Astrocyte (in vitro differentiated cells and primary cell): ENCODE data around the gene TAF6L. TPM values are rescaled to one million over a fixed set of nuclear protein-coding genes. Genes with fewer than 3 reads are reported as not detected.

Source experiments
- DNase-seq: peaks from one replicate; pipeline ENCODE4 v3.0.0-alpha.2; 2010; ENCODE audit warnings: low read depth
- FAIRE-seq: peaks from 2 replicates; lab custom pipeline; 2011; peaks lifted over from hg19 to GRCh38; lab: Jason Lieb, UNC
- H2AFZ ChIP-seq: 2 replicates; pipeline ENCODE4 v1.6.0; 2012; ENCODE audit warnings: low read depth, low read length, inconsistent platforms
- H3K27ac ChIP-seq: 2 replicates; pipeline ENCODE4 v1.5.1; 2011; ENCODE audit warnings: low read depth, low read length, inconsistent platforms
- H3K27me3 ChIP-seq: 2 replicates; pipeline ENCODE4 v1.6.0; 2011; ENCODE audit warnings: low read length, inconsistent platforms; ENCODE audit not compliant: insufficient read depth
- H3K36me3 ChIP-seq: 2 replicates; pipeline ENCODE4 v1.5.1; 2011; ENCODE audit warnings: low read length, inconsistent platforms; ENCODE audit not compliant: insufficient read depth
- H3K4me1 ChIP-seq: 2 replicates; pipeline ENCODE4 v1.5.1; 2011; ENCODE audit warnings: low read length, inconsistent platforms; ENCODE audit not compliant: insufficient read depth
- H3K4me2 ChIP-seq: 2 replicates; pipeline ENCODE4 v1.6.0; 2012; ENCODE audit warnings: low read length, inconsistent platforms
- H3K4me3 ChIP-seq: 2 replicates; pipeline ENCODE4 v1.5.1; 2011; ENCODE audit warnings: low read depth, mild to moderate bottlenecking, low read length, inconsistent platforms; ENCODE audit not compliant: insufficient read depth
- H3K79me2 ChIP-seq: 2 replicates; pipeline ENCODE4 v1.6.0; 2012; ENCODE audit warnings: mild to moderate bottlenecking, low read length, inconsistent platforms; ENCODE audit not compliant: insufficient read depth
- H3K9ac ChIP-seq: 2 replicates; pipeline ENCODE4 v1.6.0; 2012; ENCODE audit warnings: mild to moderate bottlenecking, low read length, inconsistent platforms
- H3K9me3 ChIP-seq: 2 replicates; pipeline ENCODE4 v1.5.1; 2012; ENCODE audit warnings: low read depth, mild to moderate bottlenecking, low read length, inconsistent platforms; ENCODE audit not compliant: insufficient read depth
- H4K20me1 ChIP-seq: 2 replicates; pipeline ENCODE4 v1.6.0; 2012; ENCODE audit warnings: low read length, inconsistent platforms; ENCODE audit not compliant: insufficient read depth
- H3K27ac Mint-ChIP-seq: one replicate; pipeline ENCODE4 v1.8.0; 2021; ENCODE audit warnings: mild to moderate bottlenecking, mixed read lengths; ENCODE audit not compliant: unreplicated experiment
- H3K27me3 Mint-ChIP-seq: one replicate; pipeline ENCODE4 v1.8.0; 2021; ENCODE audit warnings: low read depth, mixed read lengths; ENCODE audit not compliant: unreplicated experiment
- H3K36me3 Mint-ChIP-seq: one replicate; pipeline ENCODE4 v1.8.0; 2021; ENCODE audit warnings: low read depth, mixed read lengths; ENCODE audit not compliant: unreplicated experiment
- H3K4me1 Mint-ChIP-seq: one replicate; pipeline ENCODE4 v1.8.0; 2021; ENCODE audit warnings: low read depth, mixed read lengths; ENCODE audit not compliant: unreplicated experiment
- H3K4me3 Mint-ChIP-seq: one replicate; pipeline ENCODE4 v1.8.0; 2021; ENCODE audit warnings: mild to moderate bottlenecking, moderate library complexity, mixed read lengths; ENCODE audit not compliant: unreplicated experiment
- H3K9me3 Mint-ChIP-seq: one replicate; pipeline ENCODE4 v1.8.0; 2021; ENCODE audit warnings: mild to moderate bottlenecking, mixed read lengths; ENCODE audit not compliant: unreplicated experiment
- CTCF ChIP-seq: IDR thresholded peaks from 2 replicates; pipeline ENCODE4 v1.5.1; 2011; ENCODE audit warnings: low read depth, mild to moderate bottlenecking, inconsistent platforms, low read length, moderate library complexity; ENCODE audit not compliant: insufficient read depth
- EZH2 ChIP-seq: IDR thresholded peaks from 2 replicates; pipeline ENCODE4 v1.6.1; 2012; ENCODE audit warnings: mild to moderate bottlenecking, low read length, inconsistent platforms; ENCODE audit not compliant: insufficient read depth
- total RNA-seq: library from RNA; stranded (reverse); gene quantifications from 2 replicates; pipeline ENCODE4 v1.2.1, GENCODE V29; 2021

The TAF6L gene
- total RNA-seq, 1 donor from 2014 or later: 14.7 TPM

GRCh38 chr11:62774407-62774806 lies 3.2 kb downstream of the TAF6L start:
- Mint-ChIP-seq H3K4me1 (peaks cover 11% of the 10 kb centered on the region), H3K27me3 (no peaks in the 10 kb centered on the region), H3K36me3 (peaks cover 9% of the 10 kb centered on the region), H3K27ac (peak overlapping the region; percentile 12), H3K9me3 (no peaks in the 10 kb centered on the region), H3K4me3 (no peak overlapping the region)
- Histone ChIP-seq H3K4me1 (peaks cover 12% of the 10 kb centered on the region), H3K36me3 (peaks cover 15% of the 10 kb centered on the region), H4K20me1 (no peaks in the 10 kb centered on the region), H3K9ac (no peak overlapping the region), H2AFZ (no peak overlapping the region), H3K79me2 (peaks cover 18% of the 10 kb centered on the region), H3K27me3 (no peaks in the 10 kb centered on the region), H3K9me3 (no peaks in the 10 kb centered on the region), H3K27ac (no peak overlapping the region), H3K4me3 (no peak overlapping the region), H3K4me2 (no peak overlapping the region)
- DNase-seq (no peak), FAIRE-seq (no peak)
- TF ChIP-seq EZH2 (no peak), CTCF (no peak)

DNA sequence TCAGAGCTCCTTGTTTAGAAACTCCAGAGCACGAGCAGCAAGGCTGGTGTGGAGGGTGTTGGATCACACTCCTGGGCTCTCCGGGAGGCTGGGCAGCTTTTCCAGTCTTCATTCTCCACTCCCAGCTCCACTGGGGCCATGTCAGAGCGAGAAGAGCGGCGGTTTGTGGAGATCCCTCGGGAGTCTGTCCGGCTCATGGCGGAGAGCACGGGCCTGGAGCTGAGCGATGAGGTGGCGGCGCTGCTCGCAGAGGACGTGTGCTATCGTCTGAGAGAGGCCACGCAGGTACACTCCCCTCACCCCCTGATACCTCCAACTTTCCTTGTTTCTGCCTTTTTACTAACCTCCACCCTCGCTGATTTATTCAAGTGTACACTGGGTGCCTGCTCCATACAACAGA lies 4.5 kb downstream of the TAF6L start:
- H3K4me2 ChIP-seq: no peak overlapping the region
- TF ChIP-seq CTCF (no peak), EZH2 (no peak)
- no peak overlapping the region for H2AFZ ChIP-seq
- no peaks in the 10 kb centered on the region for H3K27me3 ChIP-seq
- H3K36me3 Mint-ChIP-seq: peaks cover 9% of the 10 kb centered on the region
- no peak overlapping the region for H3K4me3 Mint-ChIP-seq
- no peak overlapping the region for H3K27ac Mint-ChIP-seq
- H3K79me2 ChIP-seq: peaks cover 18% of the 10 kb centered on the region
- peaks cover 9% of the 10 kb centered on the region for H3K4me1 Mint-ChIP-seq
- no peaks in the 10 kb centered on the region for H3K27me3 Mint-ChIP-seq
- peaks cover 9% of the 10 kb centered on the region for H3K4me1 ChIP-seq
- FAIRE-seq (no peak), DNase-seq (no peak)
- no peaks in the 10 kb centered on the region for H3K9me3 Mint-ChIP-seq
- peaks cover 15% of the 10 kb centered on the region for H3K36me3 ChIP-seq
- H4K20me1 ChIP-seq: no peaks in the 10 kb centered on the region
- no peak overlapping the region for H3K4me3 ChIP-seq
- H3K27ac ChIP-seq: no peak overlapping the region
- no peak overlapping the region for H3K9ac ChIP-seq
- no peaks in the 10 kb centered on the region for H3K9me3 ChIP-seq

DNA sequence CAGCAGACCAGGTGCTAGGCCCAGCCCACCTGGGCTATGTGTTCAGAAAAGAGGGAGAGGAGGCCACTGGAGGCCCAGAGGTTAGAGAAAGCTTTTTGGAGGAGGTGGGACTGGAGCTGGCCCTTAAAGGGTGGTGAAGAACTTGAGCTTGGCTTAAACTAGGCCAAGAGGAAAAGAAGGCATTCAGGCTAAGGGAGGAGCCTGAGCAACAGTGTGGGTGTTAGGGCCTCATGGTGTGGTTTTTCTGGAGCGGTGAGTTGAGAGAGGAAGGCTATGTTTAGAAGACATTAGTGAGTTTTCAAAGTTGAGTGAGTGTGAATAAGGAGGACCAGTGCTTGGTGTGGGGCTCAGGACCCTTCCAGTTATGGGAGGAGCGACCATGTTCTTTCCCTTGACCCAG lies 6.2 kb downstream of the TAF6L start:
- no peak overlapping the region for H3K9ac ChIP-seq
- peaks cover 8% of the 10 kb centered on the region for H3K79me2 ChIP-seq
- Mint-ChIP-seq H3K4me1 (peaks cover 4% of the 10 kb centered on the region), H3K9me3 (no peaks in the 10 kb centered on the region), H3K4me3 (no peak overlapping the region), H3K36me3 (peaks cover 13% of the 10 kb centered on the region), H3K27ac (no peak overlapping the region), H3K27me3 (no peaks in the 10 kb centered on the region)
- H4K20me1 ChIP-seq: no peaks in the 10 kb centered on the region
- H3K4me3 ChIP-seq: no peak overlapping the region
- H3K27ac ChIP-seq: no peak overlapping the region
- H3K4me2 ChIP-seq: no peak overlapping the region
- FAIRE-seq: no peak
- no peaks in the 10 kb centered on the region for H3K9me3 ChIP-seq
- peaks cover 15% of the 10 kb centered on the region for H3K36me3 ChIP-seq
- H3K27me3 ChIP-seq: no peaks in the 10 kb centered on the region
- TF ChIP-seq EZH2 (no peak), CTCF (no peak)
- H3K4me1 ChIP-seq: no peaks in the 10 kb centered on the region
- H2AFZ ChIP-seq: no peak overlapping the region
- DNase-seq: no peak
